HCT116 (cell line): ENCODE data around the gene STAC2. TPM values are rescaled to one million over a fixed set of nuclear protein-coding genes. Genes with fewer than 3 reads are reported as not detected.

ENCODE experiments used
- ATAC-seq: fragments of 200-7000 bp; cut with Tn5 transposase; 2 replicates; pipeline ENCODE4 v1.9.1; 2020; ENCODE audit warnings: mild to moderate bottlenecking, moderate library complexity
- BruUV-seq: library from RNA; stranded (reverse); fragments of 400-500 nt; replicated peaks from 2 replicates; lab custom pipeline; 2021; lab: Mats Ljungman, UMichigan
- CTCF ChIA-PET: fragments of 300-600 bp; sonication (Branson Sonifier 250); formaldehyde crosslinking; loops from one replicate; lab custom pipeline; 2021; ENCODE audit warnings: antibody characterized with exemption; lab: Charles Lee
- POLR2A ChIA-PET: fragments of 300-600, 350-600 bp; sonication (Branson Sonifier 250); formaldehyde crosslinking; loops from one replicate; lab custom pipeline; 2021; ENCODE audit warnings: antibody characterized with exemption; lab: Charles Lee
- RAD21 ChIA-PET, 2 experiments: fragments of 300-600 bp; sonication (Branson Sonifier 250); formaldehyde crosslinking; loops; one replicate each; lab custom pipeline; 2023; ENCODE audit warnings: low total read pairs in 2 of 2; ENCODE audit not compliant: uncharacterized antibody in 2 of 2, unreplicated experiment in 2 of 2, low non-redundant PET in 1 of 2; lab: Charles Lee
- DNase-seq: peaks from one replicate; pipeline ENCODE4 v3.0.0-alpha.2; 2010; ENCODE audit warnings: low read depth, low spot score
- H2AFZ ChIP-seq: fragments of 200-600 bp; shearing (Covaris generic), sonication (generic); 2 replicates; pipeline ENCODE4 v1.6.1; 2017; ENCODE audit warnings: low read depth, mixed run types, mixed read lengths, antibody characterized with exemption, low read length; ENCODE audit not compliant: poor library complexity, severe bottlenecking
- H3K27ac ChIP-seq: 2 replicates; pipeline ENCODE4 v1.5.1; 2012; ENCODE audit warnings: low read depth, low read length
- H3K27me3 ChIP-seq: fragments of 200-600 bp; sonication (generic); 2 replicates; pipeline ENCODE4 v1.6.1; 2016; ENCODE audit warnings: mixed run types, low read length, mixed read lengths; ENCODE audit not compliant: insufficient read depth
- H3K36me3 ChIP-seq, 2 experiments: fragments of 200-500 bp in 1 of 2; fragments of 200-600 bp in 1 of 2; sonication (Bioruptor generic) in 1 of 2; sonication (generic) in 1 of 2; 2 replicates each; pipeline versions ENCODE4 v1.5.1 to v1.6.1; 2014 to 2016; ENCODE audit warnings: low read length in 2 of 2, inconsistent platforms in 1 of 2, mixed read lengths in 1 of 2, mixed run types in 1 of 2; ENCODE audit not compliant: insufficient read depth in 2 of 2, control insufficient read depth in 1 of 2
- H3K4me1 ChIP-seq, 2 experiments: fragments of 200-600 bp in 1 of 2; sonication (generic) in 1 of 2; 2 replicates each; pipeline versions ENCODE4 v1.5.1 to v1.6.1; 2012 to 2017; ENCODE audit warnings: low read length in 2 of 2, inconsistent platforms in 1 of 2, mild to moderate bottlenecking in 1 of 2, mixed read lengths in 1 of 2, mixed run types in 1 of 2, moderate library complexity in 1 of 2; ENCODE audit not compliant: insufficient read depth in 2 of 2, control insufficient read depth in 1 of 2
- H3K4me2 ChIP-seq: fragments of 200-600 bp; sonication (generic); 2 replicates; pipeline ENCODE4 v1.6.1; 2017; ENCODE audit warnings: mixed run types, low read length, mixed read lengths
- H3K4me3 ChIP-seq, 2 experiments: fragments of 200-600 bp in 1 of 2; sonication (generic) in 1 of 2; replicated peaks in 1 of 2; 2 replicates each; pipeline ENCODE4 v1.5.1; 2011 to 2016; ENCODE audit warnings: low read length in 2 of 2, control low read depth in 1 of 2, low read depth in 1 of 2, mild to moderate bottlenecking in 1 of 2, mixed read lengths in 1 of 2, mixed run types in 1 of 2
- H3K79me2 ChIP-seq: fragments of 200-600 bp; sonication (generic); 2 replicates; pipeline ENCODE4 v1.6.1; 2017; ENCODE audit warnings: mild to moderate bottlenecking, mixed run types, low read length, moderate library complexity, mixed read lengths; ENCODE audit not compliant: insufficient read depth
- H3K9ac ChIP-seq: fragments of 200-600 bp; sonication (generic); 2 replicates; pipeline ENCODE4 v1.6.1; 2016; ENCODE audit warnings: low read length, mixed read lengths
- H3K9me2 ChIP-seq: fragments of 200-600 bp; sonication (generic), shearing (Covaris generic); 2 replicates; pipeline ENCODE4 v1.6.1; 2017; ENCODE audit warnings: mixed run types, mild to moderate bottlenecking, moderate library complexity; ENCODE audit not compliant: insufficient read depth
- H3K9me3 ChIP-seq, 2 experiments: fragments of 200-500 bp in 1 of 2; fragments of 200-600 bp in 1 of 2; sonication (Bioruptor generic) in 1 of 2; sonication (generic) in 1 of 2; 2 replicates each; pipeline ENCODE4 v1.6.1; 2014 to 2017; ENCODE audit warnings: low read length in 2 of 2, mixed read lengths in 2 of 2, inconsistent platforms in 1 of 2, low read depth in 1 of 2, mild to moderate bottlenecking in 1 of 2, mixed run types in 1 of 2, moderate library complexity in 1 of 2; ENCODE audit not compliant: control insufficient read depth in 1 of 2, insufficient read depth in 1 of 2
- H4K20me1 ChIP-seq: fragments of 200-600 bp; sonication (generic), shearing (Covaris generic); 2 replicates; pipeline ENCODE4 v1.6.1; 2017; ENCODE audit warnings: mixed run types, mild to moderate bottlenecking, moderate library complexity; ENCODE audit not compliant: insufficient read depth
- CTCF ChIP-seq, 3 experiments: fragments of 200-600 bp in 1 of 3; sonication (generic) in 1 of 3; IDR thresholded peaks in 2 of 3; conservative IDR thresholded peaks in 1 of 3; 2 replicates each; pipeline ENCODE4 v1.5.1; 2012 to 2017; ENCODE audit warnings: low read depth in 2 of 3, low read length in 2 of 3, antibody characterized with exemption in 1 of 3, borderline replicate concordance in 1 of 3, control low read depth in 1 of 3, mild to moderate bottlenecking in 1 of 3, mixed read lengths in 1 of 3, mixed run types in 1 of 3, moderate library complexity in 1 of 3; ENCODE audit not compliant: insufficient read depth in 1 of 3
- EGR1 ChIP-seq: IDR thresholded peaks from 2 replicates; pipeline ENCODE4 v1.6.1; 2012; ENCODE audit warnings: low read depth
- ELF1 ChIP-seq: IDR thresholded peaks from 2 replicates; pipeline ENCODE4 v1.6.1; 2012; ENCODE audit warnings: low read depth, borderline replicate concordance
- EZH2 ChIP-seq: fragments of 200-600 bp; sonication (generic); IDR thresholded peaks from 2 replicates; pipeline ENCODE4 v1.6.1; 2017; ENCODE audit warnings: antibody characterized with exemption, mixed run types
- EZH2phosphoT487 ChIP-seq: fragments of 200-600 bp; IDR thresholded peaks from 2 replicates; pipeline ENCODE4 v1.6.1; 2018; ENCODE audit warnings: antibody characterized with exemption, borderline replicate concordance
- JUND ChIP-seq: IDR thresholded peaks from 2 replicates; pipeline ENCODE4 v1.6.1; 2012
- POLR2A ChIP-seq: IDR thresholded peaks from 2 replicates; pipeline ENCODE4 v1.7.0; 2011; ENCODE audit warnings: borderline replicate concordance; ENCODE audit not compliant: insufficient read depth, insufficient read length; ENCODE audit errors: extremely low read depth
- POLR2AphosphoS5 ChIP-seq: IDR thresholded peaks from 2 replicates; pipeline ENCODE4 v1.6.1; 2011; ENCODE audit warnings: mild to moderate bottlenecking, low read depth, low read length, moderate library complexity
- SRF ChIP-seq: IDR thresholded peaks from 2 replicates; pipeline ENCODE4 v1.6.1; 2012; ENCODE audit warnings: low read depth
- TCF7L2 ChIP-seq: IDR thresholded peaks from 2 replicates; pipeline ENCODE4 v1.7.0; 2011; ENCODE audit warnings: borderline replicate concordance, inconsistent platforms; ENCODE audit not compliant: insufficient read depth, insufficient read length; ENCODE audit errors: extremely low read depth
- ZFX ChIP-seq: fragments of 450-650 bp; IDR thresholded peaks from 2 replicates; pipeline ENCODE4 v1.6.1; 2017
- ZNF274 ChIP-seq: fragments of 200-500 bp; sonication (Bioruptor generic); IDR thresholded peaks from 2 replicates; pipeline ENCODE4 v1.6.1; 2014; ENCODE audit warnings: mild to moderate bottlenecking, low read depth, low read length, inconsistent platforms
- intact Hi-C: fragments of 100-400 bp; cut with micrococcal nuclease; formaldehyde crosslinking; loops from 2 replicates; pipeline ENCODE4 v1.10.0; 2022
- total RNA-seq: library from RNA; stranded (reverse); gene quantifications from one replicate; pipeline ENCODE4 v1.2.1, GENCODE V29; 2021; ENCODE audit not compliant: unreplicated experiment

STAC2 gene
- total RNA-seq, 1 experiment from 2014 or later, result not detected

DNA sequence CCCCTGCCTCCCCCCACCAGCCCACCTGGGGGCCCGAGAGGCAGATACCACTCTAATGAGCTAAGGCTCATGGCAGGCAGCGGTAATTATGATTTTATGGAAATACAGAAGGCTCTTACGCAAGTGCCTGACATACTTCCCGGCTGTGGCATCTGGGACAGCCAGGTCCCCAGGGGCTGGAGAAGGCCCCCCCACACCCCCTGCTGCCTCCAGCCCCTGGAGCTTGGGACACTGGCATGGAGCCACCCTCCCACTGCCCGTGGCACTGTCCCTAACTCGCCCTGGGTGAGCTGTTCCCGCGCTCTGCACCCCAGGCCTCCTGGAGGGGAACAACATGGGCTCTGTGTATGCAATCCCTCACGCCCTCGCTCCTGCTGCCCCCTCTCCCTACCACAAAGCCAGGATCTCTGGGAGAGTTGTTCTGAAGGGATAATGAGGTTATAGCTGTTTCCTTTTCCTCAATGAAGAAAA, 5.4 kb upstream of the STAC2 start:
- no peak overlapping the region for H3K4me3 ChIP-seq
- H3K4me1 ChIP-seq, result peaks cover 0 to 29% of the 10 kb centered on the region in 2 experiments; a peak in 3 of 4 replicates
- no peak overlapping the region for H3K9ac ChIP-seq
- no TSS peak for BruUV-seq
- ChIA-PET CTCF (interaction anchor here (0.6 to 3.1 kb wide), 8 partner anchors 11 to 749 kb away, joined by 3 to 40 read pairs (median 6); partner anchors contain the start of genes PSMD3 and RPL19), RAD21 (interaction anchor here (2.1 kb wide), 2 partner anchors 24 to 25 kb away, joined by 5 to 8 read pairs; no protein-coding TSS in a partner anchor), POLR2A (interaction anchor here (1.6 kb wide), 1 partner anchor 31 kb away, joined by 5 read pairs; the partner anchor contains the start of gene RPL19)
- no peaks in the 10 kb centered on the region for H3K9me2 ChIP-seq
- H4K20me1 ChIP-seq, result no peaks in the 10 kb centered on the region
- no peak overlapping the region for H3K4me2 ChIP-seq
- no peak for TF ChIP-seq JUND
- TF ChIP-seq ZFX, result no peak
- TF ChIP-seq ZNF274, result no peak
- no peak for TF ChIP-seq POLR2AphosphoS5
- no peak for TF ChIP-seq SRF
- TF ChIP-seq EGR1, result no peak
- no peak for TF ChIP-seq ELF1
- TF ChIP-seq TCF7L2, result no peak
- TF ChIP-seq, all 23 proteins: peak for 0
- H3K27ac ChIP-seq, result no peak overlapping the region
- no peak for ATAC-seq
- H3K9me3 ChIP-seq, result no peaks in the 10 kb centered on the region
- H3K36me3 ChIP-seq, result no peaks in the 10 kb centered on the region
- intact Hi-C loops, result no loop called here
- no peaks in the 10 kb centered on the region for H3K79me2 ChIP-seq
- H2AFZ ChIP-seq, result no peak overlapping the region
- DNase-seq, result no peak
- H3K27me3 ChIP-seq, result no peaks in the 10 kb centered on the region

DNA sequence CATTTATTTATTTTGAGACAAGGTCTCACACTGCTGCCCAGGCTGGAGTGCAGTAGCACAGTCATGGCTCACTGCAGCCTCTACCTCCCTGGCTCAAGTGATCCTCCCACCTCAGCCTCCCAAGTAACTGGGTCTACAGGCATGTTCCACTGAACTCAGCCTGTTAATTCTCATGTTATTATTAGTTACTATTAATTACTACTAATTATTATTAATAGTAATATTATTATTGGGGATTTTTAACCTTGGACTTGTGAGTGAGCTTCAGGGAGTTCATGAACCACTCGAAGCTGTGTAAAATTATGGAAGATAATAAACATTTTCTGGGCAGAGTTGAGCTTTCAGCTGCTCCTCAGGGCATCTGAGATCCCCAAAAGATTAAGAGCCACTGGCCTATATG, 4.6 kb upstream of the STAC2 start:
- Histone ChIP-seq H3K27me3 (no peaks in the 10 kb centered on the region), H2AFZ (no peak overlapping the region)
- ATAC-seq, result no peak
- TF ChIP-seq TCF7L2 (no peak), EZH2 (no peak), EZH2phosphoT487 (no peak), CTCF (IDR thresholded peaks at IDR 0.05 in 2 of 3, conservative IDR thresholded peaks at IDR 0.05 in 1 of 3; ENCODE audit: borderline replicate concordance in 1 of 3, insufficient read depth in 1 of 3, low read depth in 2 of 3, low read length in 2 of 3) (no peak), ZNF274 (no peak), ZFX (no peak), EGR1 (no peak), SRF (no peak), POLR2A (no peak)
- TF ChIP-seq, all 23 proteins: peak for 0
- Histone ChIP-seq H3K79me2 (no peaks in the 10 kb centered on the region), H3K27ac (no peak overlapping the region), H3K9ac (no peak overlapping the region), H3K9me3 (no peaks in the 10 kb centered on the region), H4K20me1 (no peaks in the 10 kb centered on the region), H3K4me2 (no peak overlapping the region), H3K9me2 (no peaks in the 10 kb centered on the region), H3K36me3 (no peaks in the 10 kb centered on the region), H3K4me3 (no peak overlapping the region), H3K4me1 (peaks cover 0 to 23% of the 10 kb centered on the region in 2 experiments; a peak in 3 of 4 replicates)
- POLR2A ChIA-PET, result no interaction called here
- no TSS peak for BruUV-seq
- intact Hi-C loops, result no loop called here
- CTCF ChIA-PET, result interaction anchor here (1.7 to 3.1 kb wide), 3 partner anchors 19 to 31 kb away, joined by 5 to 40 read pairs (median 6); partner anchors contain the start of gene RPL19
- no peak for DNase-seq
- RAD21 ChIA-PET, result interaction anchor here in 1 of 2 experiments (2.1 kb wide), 1 partner anchor 24 kb away, joined by 5 read pairs; no protein-coding TSS in a partner anchor
